GM18868 (cell line): ENCODE measurements around the gene GEMIN7.
A peak's percentile ranks its signal among the peaks of the same experiment; 100 is the strongest.

Source experiments
- ATAC-seq: cut with Tn5 transposase; IDR thresholded peaks from one replicate; pipeline ENCODE4 v1.9.1; 2021; ENCODE audit warnings: mild to moderate bottlenecking, moderate library complexity; ENCODE audit not compliant: unreplicated experiment

Gene GEMIN7

GRCh38 chr19:45125360-45125759 is 46.3 kb downstream of the GEMIN7 start:
- no peak for ATAC-seq

- no peak for ATAC-seq
These were observed 47.0 kb downstream of the GEMIN7 start for GRCh38 chr19:45125975-45126493.

- no peak for ATAC-seq
These were observed 47.6 kb downstream of the GEMIN7 start for GRCh38 chr19:45126654-45127053.

- ATAC-seq, result no peak
These were observed 49.1 kb downstream of the GEMIN7 start for GRCh38 chr19:45128146-45128545.

- no peak for ATAC-seq
These were observed 49.7 kb downstream of the GEMIN7 start for GRCh38 chr19:45128806-45129205.

GRCh38 chr19:45130236-45130635 is 51.2 kb downstream of the GEMIN7 start:
- no peak for ATAC-seq

- ATAC-seq, result no peak
These were observed 52.0 kb downstream of the GEMIN7 start for GRCh38 chr19:45130888-45131615.

- no peak for ATAC-seq
These were observed 54.6 kb downstream of the GEMIN7 start for GRCh38 chr19:45133661-45134060.

- ATAC-seq, result no peak
These were observed 56.3 kb downstream of the GEMIN7 start for GRCh38 chr19:45135176-45135885.

GRCh38 chr19:45136507-45137178 is 57.6 kb downstream of the GEMIN7 start:
- peak; percentile 5 for ATAC-seq

- ATAC-seq, result peak; percentile 76
These were observed 58.2 kb downstream of the GEMIN7 start for GRCh38 chr19:45137179-45137761.

GRCh38 chr19:45138303-45138751 is 59.3 kb downstream of the GEMIN7 start:
- no peak for ATAC-seq

- ATAC-seq, result no peak
These were observed 60.5 kb downstream of the GEMIN7 start for GRCh38 chr19:45139286-45140143.

GRCh38 chr19:45140144-45140503 is 61.1 kb downstream of the GEMIN7 start:
- ATAC-seq, result no peak

GRCh38 chr19:45140533-45140932 is 61.5 kb downstream of the GEMIN7 start:
- no peak for ATAC-seq
